HEK293 (cell line): ENCODE data around the gene SLC35F4.

Experiments used
- CTCF ChIA-PET: fragments of 350-600 bp; formaldehyde crosslinking; extraction: SDS; loops from one replicate; lab custom pipeline; 2021; ENCODE audit warnings: antibody characterized with exemption; lab: Yijun Ruan, JAX
- POLR2A ChIA-PET: fragments of 300-600 bp; formaldehyde crosslinking; extraction: SDS; loops from one replicate; lab custom pipeline; 2020; ENCODE audit warnings: antibody characterized with exemption, inconsistent platforms; lab: Yijun Ruan, JAX
- H3K27ac ChIP-seq: fragments of 200-500 bp; sonication (Bioruptor generic); 2 replicates; pipeline ENCODE4 v1.5.1; 2014; ENCODE audit warnings: low read depth, low read length, control low read depth, inconsistent platforms; ENCODE audit errors: extremely low read depth
- H3K36me3 ChIP-seq, 2 experiments: fragments of 200-500 bp in 1 of 2; sonication (Bioruptor generic) in 1 of 2; 1 replicate in 1 of 2; 2 replicates in 1 of 2; pipeline ENCODE4 v1.5.1; 2014 to 2017; ENCODE audit warnings: inconsistent platforms in 2 of 2, low read length in 2 of 2; ENCODE audit not compliant: control insufficient read depth in 2 of 2, insufficient read depth in 1 of 2
- H3K4me1 ChIP-seq: fragments of 200-500 bp; sonication (Bioruptor generic); 2 replicates; pipeline ENCODE4 v1.5.1; 2014; ENCODE audit warnings: mild to moderate bottlenecking, low read length, inconsistent platforms; ENCODE audit not compliant: control insufficient read depth, insufficient read depth
- H3K4me3 ChIP-seq: 2 replicates; pipeline ENCODE4 v1.5.1; 2011; ENCODE audit warnings: low read depth, mild to moderate bottlenecking, control low read depth, low read length, moderate library complexity
- H3K9me3 ChIP-seq: fragments of 200-500 bp; sonication (Bioruptor generic); 2 replicates; pipeline ENCODE4 v1.5.1; 2014; ENCODE audit warnings: low read depth, low read length, inconsistent platforms; ENCODE audit not compliant: control insufficient read depth, insufficient read depth
- BCL11B ChIP-seq: fragments of 450-650 bp; formaldehyde crosslinking; IDR thresholded peaks from 2 replicates; pipeline ENCODE4 v1.5.1; 2016; ENCODE audit warnings: low read depth, missing biosample characterization, missing genetic modification characterization
- GFI1B ChIP-seq: fragments of 450-650 bp; formaldehyde crosslinking; IDR thresholded peaks from 2 replicates; pipeline ENCODE4 v1.5.1; 2016; ENCODE audit warnings: missing biosample characterization, missing genetic modification characterization
- GLI4 ChIP-seq: fragments of 450-650 bp; formaldehyde crosslinking; IDR thresholded peaks from 2 replicates; pipeline ENCODE4 v1.5.1; 2016; ENCODE audit warnings: missing biosample characterization, missing genetic modification characterization
- KLF1 ChIP-seq: fragments of 450-650 bp; formaldehyde crosslinking; IDR thresholded peaks from 2 replicates; pipeline ENCODE4 v1.5.1; 2016; ENCODE audit warnings: missing biosample characterization, missing genetic modification characterization
- KLF7 ChIP-seq: fragments of 450-650 bp; formaldehyde crosslinking; IDR thresholded peaks from 2 replicates; pipeline ENCODE4 v1.5.1; 2016; ENCODE audit warnings: missing biosample characterization, missing genetic modification characterization, borderline replicate concordance
- KLF9 ChIP-seq: fragments of 450-650 bp; formaldehyde crosslinking; IDR thresholded peaks from 2 replicates; pipeline ENCODE4 v1.5.1; 2016; ENCODE audit warnings: missing biosample characterization, missing genetic modification characterization, low read depth
- OVOL3 ChIP-seq: fragments of 450-650 bp; formaldehyde crosslinking; IDR thresholded peaks from 2 replicates; pipeline ENCODE4 v1.5.1; 2016; ENCODE audit warnings: missing biosample characterization, missing genetic modification characterization
- TRIM28 ChIP-seq: IDR thresholded peaks from 2 replicates; pipeline ENCODE4 v1.6.1; 2011; ENCODE audit warnings: low read length, control low read depth, borderline replicate concordance
- ZBTB1 ChIP-seq: fragments of 450-650 bp; formaldehyde crosslinking; IDR thresholded peaks from 2 replicates; pipeline ENCODE4 v1.5.1; 2016; ENCODE audit warnings: missing biosample characterization, missing genetic modification characterization
- ZBTB7A ChIP-seq: fragments of 450-650 bp; formaldehyde crosslinking; IDR thresholded peaks from 2 replicates; pipeline ENCODE4 v1.5.1; 2016; ENCODE audit warnings: low read depth, missing biosample characterization, missing genetic modification characterization
- ZIC2 ChIP-seq: fragments of 450-650 bp; formaldehyde crosslinking; IDR thresholded peaks from 2 replicates; pipeline ENCODE4 v1.5.1; 2016; ENCODE audit warnings: missing biosample characterization, missing genetic modification characterization
- ZNF132 ChIP-seq: fragments of 450-650 bp; formaldehyde crosslinking; IDR thresholded peaks from 2 replicates; pipeline ENCODE4 v1.5.1; 2017; ENCODE audit warnings: missing biosample characterization, missing genetic modification characterization, borderline replicate concordance
- ZNF19 ChIP-seq: fragments of 450-650 bp; formaldehyde crosslinking; IDR thresholded peaks from 2 replicates; pipeline ENCODE4; 2016; ENCODE audit warnings: missing biosample characterization, missing genetic modification characterization, low read depth
- ZNF2 ChIP-seq: fragments of 450-650 bp; formaldehyde crosslinking; IDR thresholded peaks from 2 replicates; pipeline ENCODE4 v1.5.1; 2016; ENCODE audit warnings: missing biosample characterization, missing genetic modification characterization
- ZNF202 ChIP-seq: fragments of 450-650 bp; formaldehyde crosslinking; IDR thresholded peaks from 2 replicates; pipeline ENCODE4 v1.5.1; 2016; ENCODE audit warnings: missing biosample characterization, missing genetic modification characterization, borderline replicate concordance
- ZNF26 ChIP-seq: fragments of 450-650 bp; formaldehyde crosslinking; IDR thresholded peaks from 2 replicates; pipeline ENCODE4 v1.5.1; 2016; ENCODE audit warnings: missing biosample characterization, missing genetic modification characterization
- ZNF433 ChIP-seq: fragments of 450-650 bp; formaldehyde crosslinking; IDR thresholded peaks from 2 replicates; pipeline ENCODE4 v1.5.1; 2016; ENCODE audit warnings: missing biosample characterization, missing genetic modification characterization, low read depth
- ZNF660 ChIP-seq: fragments of 450-650 bp; IDR thresholded peaks from 2 replicates; pipeline ENCODE4 v1.5.1; 2018; ENCODE audit warnings: missing biosample characterization, mild to moderate bottlenecking, missing genetic modification characterization
- TF ChIP-seq, protein P1 (sequence below): fragments of 450-650 bp; formaldehyde crosslinking; conservative IDR thresholded peaks from 2 replicates; pipeline ENCODE4 v1.5.1; 2016; ENCODE audit warnings: low read depth, missing biosample characterization, missing genetic modification characterization
- TF ChIP-seq, protein P2 (sequence below): fragments of 450-650 bp; formaldehyde crosslinking; IDR thresholded peaks from 2 replicates; pipeline ENCODE4 v1.5.1; 2016; ENCODE audit warnings: missing biosample characterization, missing genetic modification characterization
- TF ChIP-seq, protein P3 (sequence below): sonication (generic); formaldehyde crosslinking; IDR thresholded peaks from 2 replicates; pipeline ENCODE4 v1.8.1; 2022; ENCODE audit warnings: mild to moderate bottlenecking, moderate library complexity, missing genetic modification reagents

The SLC35F4 gene

GRCh38 chr14:57530571-57530970 lies 335.3 kb downstream of the SLC35F4 start:
- no peaks in the 10 kb centered on the region for H3K9me3 ChIP-seq
- no peak overlapping the region for H3K4me3 ChIP-seq
- H3K27ac ChIP-seq, result no peak overlapping the region
- H3K4me1 ChIP-seq, result no peaks in the 10 kb centered on the region
- no peaks in the 10 kb centered on the region for H3K36me3 ChIP-seq
- POLR2A ChIA-PET, result no interaction called here
- CTCF ChIA-PET, result no interaction called here
- TF ChIP-seq ZNF19 (tag by site-specific recombination) (no peak), ZNF433 (tag by site-specific recombination) (no peak), KLF9 (tag by site-specific recombination) (no peak)

DNA sequence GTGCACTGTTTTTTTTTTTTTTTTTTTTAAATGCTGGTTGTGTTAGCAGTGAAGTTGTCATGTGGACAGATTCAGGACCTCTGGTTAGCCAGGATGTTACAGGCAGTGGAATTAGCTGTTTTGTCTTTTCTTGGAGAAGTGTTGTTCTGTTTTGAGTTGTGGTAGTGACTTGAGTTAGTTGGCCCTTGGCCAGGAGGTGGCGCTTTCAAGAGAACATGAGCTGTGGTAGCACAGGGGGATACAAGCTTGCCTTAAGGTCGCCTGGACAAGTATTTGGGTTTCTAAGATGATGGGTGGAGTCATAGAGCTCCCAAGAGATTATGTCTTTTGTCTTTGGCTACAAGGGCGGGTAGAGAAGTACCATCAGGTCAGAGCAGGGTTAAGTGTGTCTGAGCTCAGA lies 338.9 kb downstream of the SLC35F4 start:
- Histone ChIP-seq H3K4me1 (no peaks in the 10 kb centered on the region), H3K4me3 (no peak overlapping the region), H3K36me3 (no peaks in the 10 kb centered on the region), H3K27ac (no peak overlapping the region), H3K9me3 (no peaks in the 10 kb centered on the region)
- no peak for TF ChIP-seq ZBTB7A
- no peak for TF ChIP-seq ZIC2 (tag by site-specific recombination)
- TF ChIP-seq, protein P1, sequence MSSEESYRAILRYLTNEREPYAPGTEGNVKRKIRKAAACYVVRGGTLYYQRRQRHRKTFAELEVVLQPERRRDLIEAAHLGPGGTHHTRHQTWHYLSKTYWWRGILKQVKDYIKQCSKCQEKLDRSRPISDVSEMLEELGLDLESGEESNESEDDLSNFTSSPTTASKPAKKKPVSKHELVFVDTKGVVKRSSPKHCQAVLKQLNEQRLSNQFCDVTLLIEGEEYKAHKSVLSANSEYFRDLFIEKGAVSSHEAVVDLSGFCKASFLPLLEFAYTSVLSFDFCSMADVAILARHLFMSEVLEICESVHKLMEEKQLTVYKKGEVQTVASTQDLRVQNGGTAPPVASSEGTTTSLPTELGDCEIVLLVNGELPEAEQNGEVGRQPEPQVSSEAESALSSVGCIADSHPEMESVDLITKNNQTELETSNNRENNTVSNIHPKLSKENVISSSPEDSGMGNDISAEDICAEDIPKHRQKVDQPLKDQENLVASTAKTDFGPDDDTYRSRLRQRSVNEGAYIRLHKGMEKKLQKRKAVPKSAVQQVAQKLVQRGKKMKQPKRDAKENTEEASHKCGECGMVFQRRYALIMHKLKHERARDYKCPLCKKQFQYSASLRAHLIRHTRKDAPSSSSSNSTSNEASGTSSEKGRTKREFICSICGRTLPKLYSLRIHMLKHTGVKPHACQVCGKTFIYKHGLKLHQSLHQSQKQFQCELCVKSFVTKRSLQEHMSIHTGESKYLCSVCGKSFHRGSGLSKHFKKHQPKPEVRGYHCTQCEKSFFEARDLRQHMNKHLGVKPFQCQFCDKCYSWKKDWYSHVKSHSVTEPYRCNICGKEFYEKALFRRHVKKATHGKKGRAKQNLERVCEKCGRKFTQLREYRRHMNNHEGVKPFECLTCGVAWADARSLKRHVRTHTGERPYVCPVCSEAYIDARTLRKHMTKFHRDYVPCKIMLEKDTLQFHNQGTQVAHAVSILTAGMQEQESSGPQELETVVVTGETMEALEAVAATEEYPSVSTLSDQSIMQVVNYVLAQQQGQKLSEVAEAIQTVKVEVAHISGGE (tag by site-specific recombination), result no peak
- no peak for TF ChIP-seq BCL11B (tag by site-specific recombination)
- TF ChIP-seq, protein P2, sequence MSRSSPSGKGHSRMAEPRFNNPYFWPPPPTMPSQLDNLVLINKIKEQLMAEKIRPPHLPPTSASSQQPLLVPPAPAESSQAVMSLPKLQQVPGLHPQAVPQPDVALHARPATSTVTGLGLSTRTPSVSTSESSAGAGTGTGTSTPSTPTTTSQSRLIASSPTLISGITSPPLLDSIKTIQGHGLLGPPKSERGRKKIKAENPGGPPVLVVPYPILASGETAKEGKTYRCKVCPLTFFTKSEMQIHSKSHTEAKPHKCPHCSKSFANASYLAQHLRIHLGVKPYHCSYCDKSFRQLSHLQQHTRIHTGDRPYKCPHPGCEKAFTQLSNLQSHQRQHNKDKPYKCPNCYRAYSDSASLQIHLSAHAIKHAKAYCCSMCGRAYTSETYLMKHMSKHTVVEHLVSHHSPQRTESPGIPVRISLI (tag by site-specific recombination), result no peak
- TF ChIP-seq OVOL3 (tag by site-specific recombination), result no peak
- TF ChIP-seq KLF1 (tag by site-specific recombination), result no peak
- TF ChIP-seq ZNF660, result no peak
- no peak for TF ChIP-seq KLF7
- TF ChIP-seq ZNF202 (tag by site-specific recombination), result no peak
- no peak for TF ChIP-seq ZNF132 (tag by site-specific recombination)
- TF ChIP-seq ZBTB1 (tag by site-specific recombination), result no peak
- no peak for TF ChIP-seq GLI4 (tag by site-specific recombination)
- TF ChIP-seq ZNF2 (tag by site-specific recombination), result no peak
- TF ChIP-seq ZNF26, result no peak
- TF ChIP-seq TRIM28, result no peak
- TF ChIP-seq GFI1B (tag by site-specific recombination), result no peak
- TF ChIP-seq, protein P3, sequence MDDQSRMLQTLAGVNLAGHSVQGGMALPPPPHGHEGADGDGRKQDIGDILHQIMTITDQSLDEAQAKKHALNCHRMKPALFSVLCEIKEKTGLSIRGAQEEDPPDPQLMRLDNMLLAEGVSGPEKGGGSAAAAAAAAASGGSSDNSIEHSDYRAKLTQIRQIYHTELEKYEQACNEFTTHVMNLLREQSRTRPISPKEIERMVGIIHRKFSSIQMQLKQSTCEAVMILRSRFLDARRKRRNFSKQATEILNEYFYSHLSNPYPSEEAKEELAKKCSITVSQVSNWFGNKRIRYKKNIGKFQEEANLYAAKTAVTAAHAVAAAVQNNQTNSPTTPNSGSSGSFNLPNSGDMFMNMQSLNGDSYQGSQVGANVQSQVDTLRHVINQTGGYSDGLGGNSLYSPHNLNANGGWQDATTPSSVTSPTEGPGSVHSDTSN, result no peak
- ChIA-PET CTCF (interaction anchor here (0.5 to 1.3 kb wide), 4 partner anchors 37 to 714 kb away, joined by 3 to 5 read pairs (median 3); no protein-coding TSS in a partner anchor), POLR2A (no interaction called here)
